SK-N-SH (cell line): Measurements from ENCODE around the gene C1QC. TPM values are rescaled to one million over a fixed set of nuclear protein-coding genes. Genes with fewer than 3 reads are reported as not detected.

ENCODE experiments used
- CTCF ChIA-PET: fragments of 300-600, 350-600 bp; formaldehyde crosslinking; extraction: SDS; loops from one replicate; lab custom pipeline; 2021; lab: Yijun Ruan, JAX
- POLR2A ChIA-PET: fragments of 350-600 bp; sonication (Branson Sonifier 250); formaldehyde crosslinking; extraction: SDS; loops from one replicate; lab custom pipeline; 2020; ENCODE audit warnings: antibody characterized with exemption, inconsistent platforms; lab: Yijun Ruan, JAX
- DNase-seq: peaks from one replicate; pipeline ENCODE4 v3.0.0; 2012
- H2AFZ ChIP-seq: fragments of 200-600 bp; sonication (generic); 2 replicates; pipeline ENCODE4 v1.8.1; 2016; ENCODE audit warnings: antibody characterized with exemption, mild to moderate bottlenecking, low read depth
- H3F3A ChIP-seq: fragments of 200-600 bp; sonication (generic); replicated peaks from 2 replicates; pipeline ENCODE3; 2016; ENCODE audit warnings: antibody characterized with exemption, mild to moderate bottlenecking; ENCODE audit not compliant: insufficient read depth
- H3K27ac ChIP-seq, 2 experiments: fragments of 200-500 bp in 1 of 2; fragments of 200-600 bp in 1 of 2; sonication (Bioruptor generic) in 1 of 2; sonication (generic), shearing (Covaris generic) in 1 of 2; 2 replicates each; pipeline versions ENCODE4 v1.5.1 to v1.6.1; 2014 to 2016; ENCODE audit warnings: low read depth in 2 of 2, inconsistent platforms in 1 of 2, low read length in 1 of 2, mild to moderate bottlenecking in 1 of 2, mixed read lengths in 1 of 2
- H3K27me3 ChIP-seq: fragments of 200-600 bp; sonication (generic), shearing (Covaris generic); 2 replicates; pipeline ENCODE4 v1.6.1; 2016; ENCODE audit warnings: mixed run types; ENCODE audit not compliant: insufficient read depth
- H3K36me3 ChIP-seq, 2 experiments: fragments of 200-500 bp in 1 of 2; fragments of 200-600 bp in 1 of 2; sonication (Bioruptor generic) in 1 of 2; sonication (generic) in 1 of 2; replicated peaks in 1 of 2; 2 replicates each; pipeline versions ENCODE3 to v1.5.1; 2014 to 2016; ENCODE audit warnings: low read length in 1 of 2, mild to moderate bottlenecking in 1 of 2; ENCODE audit not compliant: insufficient read depth in 2 of 2, control insufficient read depth in 1 of 2
- H3K4me1 ChIP-seq, 2 experiments: fragments of 200-500 bp in 1 of 2; fragments of 200-600 bp in 1 of 2; sonication (Bioruptor generic) in 1 of 2; sonication (generic), shearing (Covaris generic) in 1 of 2; 2 replicates each; pipeline versions ENCODE4 v1.5.1 to v1.6.1; 2014 to 2016; ENCODE audit warnings: low read depth in 1 of 2, low read length in 1 of 2, mixed run types in 1 of 2; ENCODE audit not compliant: insufficient read depth in 2 of 2, control insufficient read depth in 1 of 2
- H3K4me2 ChIP-seq: fragments of 200-600 bp; sonication (generic), shearing (Covaris generic); 2 replicates; pipeline ENCODE4 v1.6.1; 2017; ENCODE audit warnings: mixed run types
- H3K4me3 ChIP-seq, 2 experiments: fragments of 200-500 bp in 1 of 2; fragments of 200-600 bp in 1 of 2; sonication (Bioruptor generic) in 1 of 2; sonication (generic), shearing (Covaris generic) in 1 of 2; 2 replicates each; pipeline versions ENCODE4 v1.5.1 to v1.8.1; 2014 to 2016; ENCODE audit warnings: low read depth in 2 of 2, inconsistent platforms in 1 of 2, low read length in 1 of 2, mild to moderate bottlenecking in 1 of 2, mixed read lengths in 1 of 2, moderate library complexity in 1 of 2
- H3K79me2 ChIP-seq: fragments of 200-600 bp; sonication (generic); 2 replicates; pipeline ENCODE4 v1.8.1; 2017; ENCODE audit warnings: mild to moderate bottlenecking; ENCODE audit not compliant: insufficient read depth
- H3K9ac ChIP-seq: fragments of 200-600 bp; sonication (generic); 2 replicates; pipeline ENCODE4 v1.6.1; 2017; ENCODE audit warnings: mixed run types
- H3K9me2 ChIP-seq: fragments of 200-600 bp; sonication (generic); 2 replicates; pipeline ENCODE4 v1.6.1; 2017; ENCODE audit warnings: mixed run types
- H3K9me3 ChIP-seq: fragments of 200-600 bp; sonication (generic); 2 replicates; pipeline ENCODE4 v1.6.1; 2017; ENCODE audit warnings: mixed run types, mild to moderate bottlenecking, moderate library complexity
- H4K20me1 ChIP-seq: fragments of 200-600 bp; sonication (generic); 2 replicates; pipeline ENCODE4 v1.6.1; 2017; ENCODE audit warnings: mild to moderate bottlenecking, mixed run types; ENCODE audit not compliant: insufficient read depth
- CHD2 ChIP-seq: fragments of 150-350 bp; IDR thresholded peaks from 2 replicates; pipeline ENCODE4 v1.6.1; 2018; ENCODE audit warnings: low read length; ENCODE audit not compliant: partially characterized antibody
- CTCF ChIP-seq: fragments of 200-600 bp; sonication (generic); IDR thresholded peaks from 2 replicates; pipeline ENCODE4 v1.6.1; 2017; ENCODE audit warnings: antibody characterized with exemption, mild to moderate bottlenecking, moderate library complexity
- EZH2phosphoT487 ChIP-seq: fragments of 200-600 bp; sonication (generic); IDR thresholded peaks from 2 replicates; pipeline ENCODE4 v1.6.1; 2017; ENCODE audit warnings: low read depth, mixed run types, mild to moderate bottlenecking, antibody characterized with exemption, moderate library complexity, borderline replicate concordance
- FOSL2 ChIP-seq: IDR thresholded peaks from 2 replicates; pipeline ENCODE4 v1.4.0; 2012; ENCODE audit warnings: low read depth, mild to moderate bottlenecking, moderate library complexity, borderline replicate concordance
- FOXM1 ChIP-seq: IDR thresholded peaks from 2 replicates; pipeline ENCODE4 v1.4.0; 2012; ENCODE audit warnings: low read depth, mild to moderate bottlenecking
- GATA2 ChIP-seq: sonication (generic); formaldehyde crosslinking; IDR thresholded peaks from 2 replicates; pipeline ENCODE4 v1.5.0; 2020; ENCODE audit warnings: mild to moderate bottlenecking, missing genetic modification reagents
- MEF2A ChIP-seq: IDR thresholded peaks from 2 replicates; pipeline ENCODE4 v1.4.0; 2012; ENCODE audit warnings: low read depth, borderline replicate concordance
- MXI1 ChIP-seq: IDR thresholded peaks from 2 replicates; pipeline ENCODE4 v1.6.1; 2012; ENCODE audit warnings: mild to moderate bottlenecking, low read depth, low read length, improper control_type of control experiment
- NRF1 ChIP-seq: IDR thresholded peaks from 2 replicates; pipeline ENCODE4 v1.6.1; 2012; ENCODE audit warnings: low read depth, mild to moderate bottlenecking, low read length
- RAD21 ChIP-seq: IDR thresholded peaks from 2 replicates; pipeline ENCODE4 v1.6.1; 2012; ENCODE audit warnings: mild to moderate bottlenecking, low read length
- RFX5 ChIP-seq: IDR thresholded peaks from 2 replicates; pipeline ENCODE4 v1.6.1; 2012; ENCODE audit warnings: mild to moderate bottlenecking, improper control_type of control experiment, low read length
- RXRA ChIP-seq: IDR thresholded peaks from 2 replicates; pipeline ENCODE4 v1.4.0; 2012; ENCODE audit warnings: low read depth, mild to moderate bottlenecking, borderline replicate concordance
- SIN3A ChIP-seq: IDR thresholded peaks from 2 replicates; pipeline ENCODE4 v1.6.1; 2012; ENCODE audit warnings: low read depth, mild to moderate bottlenecking, low read length, moderate library complexity, borderline replicate concordance
- SMC3 ChIP-seq: IDR thresholded peaks from 2 replicates; pipeline ENCODE4 v1.6.1; 2012; ENCODE audit warnings: low read depth, low read length, improper control_type of control experiment
- TCF12 ChIP-seq: IDR thresholded peaks from 2 replicates; pipeline ENCODE4 v1.4.0; 2012
- TEAD4 ChIP-seq: IDR thresholded peaks from 2 replicates; pipeline ENCODE4 v1.4.0; 2012; ENCODE audit warnings: mild to moderate bottlenecking, borderline replicate concordance; ENCODE audit not compliant: insufficient read depth
- ZBTB33 ChIP-seq: IDR thresholded peaks from 2 replicates; pipeline ENCODE4 v1.4.0; 2012; ENCODE audit warnings: low read depth, borderline replicate concordance
- WGBS: methylation state at CpG from one replicate; pipeline ENCODE4 v1.1.6; 2017; ENCODE audit warnings: low lambda C conversion rate; 5-methylcytosine and 5-hydroxymethylcytosine counted together
- polyA plus RNA-seq, 3 experiments: library from polyadenylated mRNA; depleted of rRNA; stranded (reverse); fragments of >200 nt; gene quantifications; 2 replicates each; pipeline ENCODE4 v1.2.3, GENCODE V29; 2012
- TF ChIP-seq, protein P1 (sequence below): IDR thresholded peaks from 2 replicates; pipeline ENCODE4 v1.6.1; 2012; ENCODE audit warnings: mild to moderate bottlenecking, low read depth, low read length, moderate library complexity
- TF ChIP-seq, protein P2 (sequence below): IDR thresholded peaks from 2 replicates; pipeline ENCODE4 v1.4.0; 2012; ENCODE audit warnings: low read depth

C1QC gene
- polyA plus RNA-seq, 1 of the 3 experiments (the other 2 are of a cell fraction), result not detected

DNA sequence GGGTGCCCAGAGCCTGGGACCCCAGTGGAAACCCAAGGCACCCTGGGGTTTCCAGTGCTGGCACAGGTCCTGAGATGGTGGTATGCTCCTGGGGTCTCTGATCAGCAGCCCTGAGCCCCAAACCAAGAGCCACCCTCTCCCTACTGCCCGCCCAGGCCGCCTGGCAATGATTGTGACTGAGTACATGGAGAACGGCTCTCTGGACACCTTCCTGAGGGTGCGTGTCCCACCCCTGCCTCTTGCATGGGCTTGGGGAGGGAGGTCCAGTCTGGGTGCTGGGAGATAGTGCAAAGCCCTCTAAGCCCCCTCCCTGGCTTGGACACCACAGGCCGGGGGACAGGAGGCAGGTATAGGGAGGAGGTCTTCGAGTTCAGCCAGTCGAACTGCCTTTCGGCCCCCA lies 45.4 kb upstream of the C1QC start:
- Histone ChIP-seq H3K4me2 (no peak overlapping the region), H3K9me3 (no peaks in the 10 kb centered on the region), H3K27me3 (peaks cover 3% of the 10 kb centered on the region; the same call in 1 of the 2 replicates), H3K9ac (no peak overlapping the region), H2AFZ (no peak overlapping the region), H3K27ac (no peak overlapping the region), H3F3A (no peaks in the 10 kb centered on the region), H3K36me3 (no peaks in the 10 kb centered on the region), H4K20me1 (no peaks in the 10 kb centered on the region), H3K9me2 (no peaks in the 10 kb centered on the region), H3K4me3 (no peak overlapping the region), H3K4me1 (peaks cover 0 to 6% of the 10 kb centered on the region in 2 experiments; a peak in 1 of 4 replicates), H3K79me2 (no peaks in the 10 kb centered on the region)
- POLR2A ChIA-PET, result no interaction called here
- CTCF ChIA-PET, result interaction anchor here (0.9 to 1.1 kb wide), 2 partner anchors 12 to 15 kb away, joined by 3 read pairs; no protein-coding TSS in a partner anchor
- DNase-seq, result no peak
- WGBS, result no CpG with 5 or more reads among the region's 8 CpGs
- TF ChIP-seq SIN3A (no peak), RAD21 (no peak)

DNA sequence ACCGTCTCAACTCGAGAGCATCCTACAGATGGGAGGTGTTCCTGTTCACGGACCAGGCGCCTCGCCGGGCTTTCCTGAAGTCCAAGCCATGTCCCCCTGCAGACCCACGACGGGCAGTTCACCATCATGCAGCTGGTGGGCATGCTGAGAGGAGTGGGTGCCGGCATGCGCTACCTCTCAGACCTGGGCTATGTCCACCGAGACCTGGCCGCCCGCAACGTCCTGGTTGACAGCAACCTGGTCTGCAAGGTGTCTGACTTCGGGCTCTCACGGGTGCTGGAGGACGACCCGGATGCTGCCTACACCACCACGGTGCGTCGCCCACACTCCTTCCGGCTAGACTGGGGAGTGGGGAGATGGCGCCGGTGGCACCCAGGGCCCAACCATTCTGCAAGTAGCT lies 44.7 kb upstream of the C1QC start:
- Histone ChIP-seq H3K9me2 (no peaks in the 10 kb centered on the region), H2AFZ (no peak overlapping the region), H3K27ac (no peak overlapping the region), H3K27me3 (peaks cover 3% of the 10 kb centered on the region; the same call in 1 of the 2 replicates), H3K4me1 (peaks cover 0 to 6% of the 10 kb centered on the region in 2 experiments; a peak in 1 of 4 replicates), H3K9ac (no peak overlapping the region), H3F3A (no peaks in the 10 kb centered on the region), H3K4me2 (no peak overlapping the region), H4K20me1 (no peaks in the 10 kb centered on the region), H3K4me3 (no peak overlapping the region), H3K79me2 (no peaks in the 10 kb centered on the region), H3K9me3 (no peaks in the 10 kb centered on the region), H3K36me3 (no peaks in the 10 kb centered on the region)
- ChIA-PET POLR2A (no interaction called here), CTCF (interaction anchor here (0.9 to 1.1 kb wide), 3 partner anchors 13 to 71 kb away, joined by 3 read pairs; no protein-coding TSS in a partner anchor)
- DNase-seq, result no peak
- 49% methylated on average over 6 of the region's 24 CpGs for WGBS
- no peak for TF ChIP-seq TEAD4
- TF ChIP-seq EZH2phosphoT487, result no peak
- no peak for TF ChIP-seq RAD21
- no peak for TF ChIP-seq MEF2A
- TF ChIP-seq RFX5, result no peak
- TF ChIP-seq, protein P1, sequence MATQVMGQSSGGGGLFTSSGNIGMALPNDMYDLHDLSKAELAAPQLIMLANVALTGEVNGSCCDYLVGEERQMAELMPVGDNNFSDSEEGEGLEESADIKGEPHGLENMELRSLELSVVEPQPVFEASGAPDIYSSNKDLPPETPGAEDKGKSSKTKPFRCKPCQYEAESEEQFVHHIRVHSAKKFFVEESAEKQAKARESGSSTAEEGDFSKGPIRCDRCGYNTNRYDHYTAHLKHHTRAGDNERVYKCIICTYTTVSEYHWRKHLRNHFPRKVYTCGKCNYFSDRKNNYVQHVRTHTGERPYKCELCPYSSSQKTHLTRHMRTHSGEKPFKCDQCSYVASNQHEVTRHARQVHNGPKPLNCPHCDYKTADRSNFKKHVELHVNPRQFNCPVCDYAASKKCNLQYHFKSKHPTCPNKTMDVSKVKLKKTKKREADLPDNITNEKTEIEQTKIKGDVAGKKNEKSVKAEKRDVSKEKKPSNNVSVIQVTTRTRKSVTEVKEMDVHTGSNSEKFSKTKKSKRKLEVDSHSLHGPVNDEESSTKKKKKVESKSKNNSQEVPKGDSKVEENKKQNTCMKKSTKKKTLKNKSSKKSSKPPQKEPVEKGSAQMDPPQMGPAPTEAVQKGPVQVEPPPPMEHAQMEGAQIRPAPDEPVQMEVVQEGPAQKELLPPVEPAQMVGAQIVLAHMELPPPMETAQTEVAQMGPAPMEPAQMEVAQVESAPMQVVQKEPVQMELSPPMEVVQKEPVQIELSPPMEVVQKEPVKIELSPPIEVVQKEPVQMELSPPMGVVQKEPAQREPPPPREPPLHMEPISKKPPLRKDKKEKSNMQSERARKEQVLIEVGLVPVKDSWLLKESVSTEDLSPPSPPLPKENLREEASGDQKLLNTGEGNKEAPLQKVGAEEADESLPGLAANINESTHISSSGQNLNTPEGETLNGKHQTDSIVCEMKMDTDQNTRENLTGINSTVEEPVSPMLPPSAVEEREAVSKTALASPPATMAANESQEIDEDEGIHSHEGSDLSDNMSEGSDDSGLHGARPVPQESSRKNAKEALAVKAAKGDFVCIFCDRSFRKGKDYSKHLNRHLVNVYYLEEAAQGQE, result no peak
- no peak for TF ChIP-seq FOXM1
- no peak for TF ChIP-seq GATA2
- TF ChIP-seq ZBTB33, result no peak
- no peak for TF ChIP-seq FOSL2
- TF ChIP-seq SMC3, result no peak
- TF ChIP-seq NRF1, result no peak
- TF ChIP-seq, protein P2, sequence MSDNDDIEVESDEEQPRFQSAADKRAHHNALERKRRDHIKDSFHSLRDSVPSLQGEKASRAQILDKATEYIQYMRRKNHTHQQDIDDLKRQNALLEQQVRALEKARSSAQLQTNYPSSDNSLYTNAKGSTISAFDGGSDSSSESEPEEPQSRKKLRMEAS, result no peak
- TF ChIP-seq RXRA, result no peak
- no peak for TF ChIP-seq CTCF
- no peak for TF ChIP-seq CHD2
- no peak for TF ChIP-seq TCF12
- no peak for TF ChIP-seq MXI1
